Lower leg skin (tissue), 3 donors: ENCODE results near the gene RAB19.

Source experiments
- CTCF ChIP-seq, 3 donors: fragments of 450-650 bp; IDR thresholded peaks; one replicate each; pipeline ENCODE4 v1.5.1; 2016; ENCODE audit warnings: antibody characterized with exemption in 3 of 3, mild to moderate bottlenecking in 3 of 3, moderate library complexity in 2 of 3
- POLR2A ChIP-seq, 2 donors: fragments of 450-650 bp; IDR thresholded peaks; one replicate each; pipeline ENCODE4 v1.6.1; 2016 to 2017; ENCODE audit warnings: antibody characterized with exemption in 2 of 2, mild to moderate bottlenecking in 1 of 2, moderate library complexity in 1 of 2

DNA sequence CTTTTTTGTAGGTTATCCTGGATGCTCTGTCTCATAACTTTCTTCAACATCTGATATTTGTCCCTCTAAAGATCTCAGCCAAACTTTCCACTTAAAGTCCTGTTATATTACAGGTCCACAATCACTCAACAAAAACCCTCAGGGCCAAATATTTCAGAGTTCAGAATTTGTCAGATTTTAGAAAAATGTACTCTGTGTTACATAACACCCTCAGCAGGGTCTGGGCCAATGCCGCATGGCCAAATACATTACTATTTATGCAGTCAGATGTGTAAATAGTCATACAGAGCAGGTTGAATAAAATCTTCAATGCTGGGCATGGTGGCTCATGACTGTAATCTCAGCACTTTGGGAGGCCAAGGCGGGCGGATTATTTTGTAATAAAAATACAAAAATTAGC lies 11.5 kb downstream of the RAB19 start:
- TF ChIP-seq CTCF (IDR thresholded peaks at IDR 0.05): no peak
- no peak for TF ChIP-seq POLR2A (IDR thresholded peaks at IDR 0.05)
